ENCODE results near the gene TMEM181.

GRCh38 chr6:158519761-158520160 lies 40.1 kb upstream of the TMEM181 start:
- no peak for TF ChIP-seq EZH2 (IDR thresholded peaks at IDR 0.05; ENCODE audit: borderline replicate concordance, low read depth, low read length, poor library complexity, severe bottlenecking)
- TF ChIP-seq CTCF (conservative IDR thresholded peaks at IDR 0.05; ENCODE audit: low read depth, low read length), result no peak
